Keratinocyte (primary cell): ENCODE results near the gene CYP4B1. TPM values are rescaled to one million over a fixed set of nuclear protein-coding genes. Genes with fewer than 3 reads are reported as not detected.

Experiments
- DNase-seq: peaks from one replicate; pipeline ENCODE4 v3.0.0-alpha.2; 2011; ENCODE audit warnings: low read depth, missing footprints, low spot score
- FAIRE-seq: peaks from 2 replicates; lab custom pipeline; 2011; peaks lifted over from hg19 to GRCh38; lab: Jason Lieb, UNC
- H2AFZ ChIP-seq: 2 replicates; pipeline ENCODE4 v1.6.0; 2012; ENCODE audit warnings: low read length, control low read depth, inconsistent platforms; ENCODE audit not compliant: control insufficient read depth
- H3K27ac ChIP-seq: 2 replicates; pipeline ENCODE4 v1.5.1; 2011; ENCODE audit warnings: low read length; ENCODE audit not compliant: control insufficient read depth, insufficient read depth
- H3K27me3 ChIP-seq: 3 replicates; pipeline ENCODE4 v1.6.0; 2011; ENCODE audit warnings: low read length; ENCODE audit not compliant: control insufficient read depth, insufficient read depth; ENCODE audit errors: extremely low read depth
- H3K36me3 ChIP-seq, 2 experiments: 2 replicates in 1 of 2; 3 replicates in 1 of 2; pipeline ENCODE4 v1.5.1; 2011; ENCODE audit warnings: low read length in 2 of 2, mild to moderate bottlenecking in 1 of 2; ENCODE audit not compliant: control insufficient read depth in 2 of 2, insufficient read depth in 2 of 2; ENCODE audit errors: extremely low read depth in 1 of 2
- H3K4me1 ChIP-seq: 3 replicates; pipeline ENCODE4 v1.5.1; 2011; ENCODE audit warnings: low read length; ENCODE audit not compliant: control insufficient read depth, insufficient read depth; ENCODE audit errors: extremely low read depth
- H3K4me2 ChIP-seq: 3 replicates; pipeline ENCODE4 v1.6.0; 2011; ENCODE audit warnings: low read depth, low read length; ENCODE audit not compliant: control insufficient read depth, insufficient read depth; ENCODE audit errors: extremely low read depth
- H3K4me3 ChIP-seq, 3 experiments: fragments of 200-600 bp in 1 of 3; sonication (generic) in 1 of 3; 2 replicates in 2 of 3; 3 replicates in 1 of 3; pipeline ENCODE4 v1.5.1; 2011 to 2016; ENCODE audit warnings: low read length in 3 of 3, mild to moderate bottlenecking in 3 of 3, control low read depth in 2 of 3, inconsistent platforms in 1 of 3, low read depth in 1 of 3, mixed read lengths in 1 of 3, mixed run types in 1 of 3, moderate library complexity in 1 of 3; ENCODE audit not compliant: control insufficient read depth in 2 of 3, insufficient read depth in 2 of 3; ENCODE audit errors: extremely low read depth in 1 of 3
- H3K79me2 ChIP-seq: 2 replicates; pipeline ENCODE4 v1.6.0; 2012; ENCODE audit warnings: low read length; ENCODE audit not compliant: control insufficient read depth, insufficient read depth
- H3K9ac ChIP-seq: 3 replicates; pipeline ENCODE4 v1.6.0; 2011; ENCODE audit warnings: low read length; ENCODE audit not compliant: control insufficient read depth, insufficient read depth; ENCODE audit errors: extremely low read depth
- H3K9me1 ChIP-seq: 3 replicates; pipeline ENCODE4 v1.6.0; 2011; ENCODE audit warnings: low read length; ENCODE audit not compliant: control insufficient read depth, insufficient read depth; ENCODE audit errors: extremely low read depth
- H3K9me3 ChIP-seq: 2 replicates; pipeline ENCODE4 v1.5.1; 2012; ENCODE audit warnings: low read depth, low read length; ENCODE audit not compliant: control insufficient read depth
- H4K20me1 ChIP-seq: 3 replicates; pipeline ENCODE4 v1.6.0; 2011; ENCODE audit warnings: low read length; ENCODE audit not compliant: control insufficient read depth, insufficient read depth; ENCODE audit errors: extremely low read depth
- EZH2 ChIP-seq: IDR thresholded peaks from one replicate; pipeline ENCODE4 v1.6.1; 2012; ENCODE audit warnings: inconsistent platforms, mild to moderate bottlenecking, low read length, moderate library complexity
- dilution Hi-C: fragments of 300-500 bp; cut with MboI; formaldehyde crosslinking; loops from one replicate; pipeline ENCODE4 v1.7.0; 2020; ENCODE audit warnings: low sequenced_read_pairs; ENCODE audit not compliant: extremely low pct_ligation_motif_present
- polyA plus RNA-seq, 5 experiments: library from polyadenylated mRNA; depleted of rRNA in 3 of 5; stranded (reverse) in 3 of 5; stranded (forward) in 1 of 5; unstranded in 1 of 5; fragments of >200 nt; gene quantifications; 1 replicate in 1 of 5; 2 replicates in 3 of 5; 3 replicates in 1 of 5; pipeline versions ENCODE4 v1.2.1 to v1.2.3, GENCODE V29; 2011 to 2012; ENCODE audit warnings: missing spikeins in 2 of 5, low read depth in 1 of 5, low replicate concordance in 1 of 5
- TF ChIP-seq, protein P1 (sequence below), 3 experiments: IDR thresholded peaks in 1 of 3; conservative IDR thresholded peaks in 1 of 3; optimal IDR thresholded peaks in 1 of 3; 2 replicates in 2 of 3; 3 replicates in 1 of 3; pipeline versions ENCODE3 to v1.5.1; 2011; ENCODE audit warnings: low read length in 3 of 3, mild to moderate bottlenecking in 3 of 3, moderate library complexity in 2 of 3, control low read depth in 1 of 3, inconsistent platforms in 1 of 3; ENCODE audit not compliant: insufficient read depth in 2 of 3; ENCODE audit errors: extremely low read depth in 1 of 3

Gene CYP4B1
- polyA plus RNA-seq, 1 donor (not counting 4 experiments of a cell fraction or from before 2014, with no cell fraction given) = 2.1 TPM

- Histone ChIP-seq H3K4me1 (peaks cover 45% of the 10 kb centered on the region), H3K27me3 (no peaks in the 10 kb centered on the region), H3K27ac (peak overlapping the region; percentile 86), H4K20me1 (no peaks in the 10 kb centered on the region), H3K4me2 (peak overlapping the region; percentile 90), H3K79me2 (no peaks in the 10 kb centered on the region), H2AFZ (no peak overlapping the region), H3K9me3 (no peaks in the 10 kb centered on the region), H3K9ac (peak overlapping the region; percentile 62), H3K4me3 (peak overlapping the region in 2 of 3 experiments; percentile 44 to 57), H3K9me1 (no peaks in the 10 kb centered on the region), H3K36me3 (no peaks in the 10 kb centered on the region)
- TF ChIP-seq, protein P1, sequence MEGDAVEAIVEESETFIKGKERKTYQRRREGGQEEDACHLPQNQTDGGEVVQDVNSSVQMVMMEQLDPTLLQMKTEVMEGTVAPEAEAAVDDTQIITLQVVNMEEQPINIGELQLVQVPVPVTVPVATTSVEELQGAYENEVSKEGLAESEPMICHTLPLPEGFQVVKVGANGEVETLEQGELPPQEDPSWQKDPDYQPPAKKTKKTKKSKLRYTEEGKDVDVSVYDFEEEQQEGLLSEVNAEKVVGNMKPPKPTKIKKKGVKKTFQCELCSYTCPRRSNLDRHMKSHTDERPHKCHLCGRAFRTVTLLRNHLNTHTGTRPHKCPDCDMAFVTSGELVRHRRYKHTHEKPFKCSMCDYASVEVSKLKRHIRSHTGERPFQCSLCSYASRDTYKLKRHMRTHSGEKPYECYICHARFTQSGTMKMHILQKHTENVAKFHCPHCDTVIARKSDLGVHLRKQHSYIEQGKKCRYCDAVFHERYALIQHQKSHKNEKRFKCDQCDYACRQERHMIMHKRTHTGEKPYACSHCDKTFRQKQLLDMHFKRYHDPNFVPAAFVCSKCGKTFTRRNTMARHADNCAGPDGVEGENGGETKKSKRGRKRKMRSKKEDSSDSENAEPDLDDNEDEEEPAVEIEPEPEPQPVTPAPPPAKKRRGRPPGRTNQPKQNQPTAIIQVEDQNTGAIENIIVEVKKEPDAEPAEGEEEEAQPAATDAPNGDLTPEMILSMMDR (optimal IDR thresholded peaks at IDR 0.05 in 1 of 3, IDR thresholded peaks at IDR 0.05 in 1 of 3, conservative IDR thresholded peaks at IDR 0.05 in 1 of 3; ENCODE audit: extremely low read depth in 1 of 3, insufficient read depth in 2 of 3, low read length in 3 of 3) = no peak
- dilution Hi-C loops = no loop called here
- no peak for FAIRE-seq
- no peak for DNase-seq
These were observed 40.8 kb upstream of the CYP4B1 start for GRCh38 chr1:46757956-46758528.

GRCh38 chr1:46760558-46761166, 38.2 kb upstream of the CYP4B1 start:
- Histone ChIP-seq H3K4me1 (peaks cover 26% of the 10 kb centered on the region), H3K9me3 (no peaks in the 10 kb centered on the region), H3K36me3 (no peaks in the 10 kb centered on the region), H3K4me2 (no peak overlapping the region), H3K4me3 (no peak overlapping the region), H2AFZ (no peak overlapping the region), H3K9ac (no peak overlapping the region), H3K9me1 (no peaks in the 10 kb centered on the region), H3K79me2 (no peaks in the 10 kb centered on the region), H3K27me3 (no peaks in the 10 kb centered on the region), H4K20me1 (no peaks in the 10 kb centered on the region), H3K27ac (no peak overlapping the region)
- no peak for DNase-seq
- dilution Hi-C loops = no loop called here
- TF ChIP-seq EZH2 = no peak
- TF ChIP-seq, protein P1 (optimal IDR thresholded peaks at IDR 0.05 in 1 of 3, IDR thresholded peaks at IDR 0.05 in 1 of 3, conservative IDR thresholded peaks at IDR 0.05 in 1 of 3; ENCODE audit: extremely low read depth in 1 of 3, insufficient read depth in 2 of 3, low read length in 3 of 3) = no peak
- FAIRE-seq = no peak
